PC-9 (cell line): ENCODE results near the gene NDUFAF2. TPM values are rescaled to one million over a fixed set of nuclear protein-coding genes. Genes with fewer than 3 reads are reported as not detected.

ENCODE experiments used
- BruUV-seq: library from RNA; stranded (reverse); fragments of 400-500 nt; replicated peaks from 2 replicates; lab custom pipeline; 2021; lab: Mats Ljungman, UMichigan
- CTCF ChIA-PET: fragments of 300-600 bp; sonication (Branson Sonifier 250); formaldehyde crosslinking; loops from one replicate; lab custom pipeline; 2022; ENCODE audit warnings: antibody characterized with exemption; lab: Charles Lee
- POLR2A ChIA-PET: fragments of 300-600 bp; sonication (Branson Sonifier 250); formaldehyde crosslinking; loops from one replicate; lab custom pipeline; 2022; ENCODE audit warnings: antibody characterized with exemption; ENCODE audit not compliant: unreplicated experiment; lab: Charles Lee
- DNase-seq, 2 experiments: peaks; one replicate each; pipeline versions ENCODE4 v3.0.0 to v3.0.0-alpha.2; 2015 to 2022; ENCODE audit warnings: mixed read lengths in 1 of 2
- H2AFZ ChIP-seq: fragments of 200-600 bp; sonication (generic); 2 replicates; pipeline ENCODE4 v1.8.1; 2017; ENCODE audit warnings: antibody characterized with exemption
- H3F3A ChIP-seq: fragments of 200-600 bp; sonication (generic); 2 replicates; pipeline ENCODE4 v1.8.1; 2017; ENCODE audit warnings: antibody characterized with exemption, mild to moderate bottlenecking, low read depth; ENCODE audit not compliant: insufficient read depth
- H3K27ac ChIP-seq: fragments of 200-600 bp; sonication (generic); 2 replicates; pipeline ENCODE4 v1.6.1; 2016; ENCODE audit warnings: mixed run types
- H3K27me3 ChIP-seq: fragments of 200-600 bp; sonication (generic); 2 replicates; pipeline ENCODE4 v1.6.1; 2016; ENCODE audit warnings: low read depth, mixed run types; ENCODE audit not compliant: insufficient read depth
- H3K36me3 ChIP-seq: fragments of 200-600 bp; sonication (generic); 2 replicates; pipeline ENCODE4 v1.6.1; 2016; ENCODE audit warnings: low read depth, mixed run types
- H3K4me1 ChIP-seq: fragments of 200-600 bp; sonication (generic); replicated peaks from 2 replicates; pipeline ENCODE4 v1.6.1; 2016; ENCODE audit warnings: mixed run types; ENCODE audit not compliant: insufficient read depth
- H3K4me2 ChIP-seq: fragments of 200-600 bp; sonication (generic); 2 replicates; pipeline ENCODE4 v1.6.1; 2017; ENCODE audit warnings: mixed run types
- H3K4me3 ChIP-seq: fragments of 200-600 bp; sonication (generic); 2 replicates; pipeline ENCODE4 v1.6.1; 2016; ENCODE audit warnings: mixed run types
- H3K79me2 ChIP-seq: fragments of 200-600 bp; sonication (generic); 2 replicates; pipeline ENCODE4 v1.6.1; 2017; ENCODE audit warnings: low read depth, mixed run types
- H3K9me2 ChIP-seq: fragments of 200-600 bp; sonication (generic); 2 replicates; pipeline ENCODE4 v1.8.1; 2017; ENCODE audit warnings: mild to moderate bottlenecking; ENCODE audit not compliant: insufficient read depth
- H3K9me3 ChIP-seq: fragments of 200-600 bp; sonication (generic); 2 replicates; pipeline ENCODE4 v1.8.1; 2016; ENCODE audit warnings: low read depth; ENCODE audit not compliant: insufficient read depth
- H4K20me1 ChIP-seq: fragments of 200-600 bp; sonication (generic); 2 replicates; pipeline ENCODE4 v1.8.1; 2017; ENCODE audit not compliant: insufficient read depth
- CTCF ChIP-seq: fragments of 200-600 bp; sonication (generic); conservative IDR thresholded peaks from 2 replicates; pipeline ENCODE4 v1.6.1; 2017; ENCODE audit warnings: mixed run types, antibody characterized with exemption, mild to moderate bottlenecking, moderate library complexity
- EZH2 ChIP-seq: fragments of 200-600 bp; sonication (generic); IDR thresholded peaks from 2 replicates; pipeline ENCODE4 v1.8.0; 2017; ENCODE audit warnings: antibody characterized with exemption, low read depth
- intact Hi-C: fragments of 100-400 bp; cut with micrococcal nuclease; formaldehyde crosslinking; loops from one replicate; pipeline ENCODE4 v1.10.0; 2022; ENCODE audit not compliant: unreplicated experiment
- total RNA-seq: library from RNA; stranded (reverse); gene quantifications from 2 replicates; pipeline ENCODE4 v1.2.3, GENCODE V29; 2021

Gene NDUFAF2
- total RNA-seq, 1 experiment from 2014 or later = 42.7 TPM

- ChIA-PET POLR2A (no interaction called here), CTCF (no interaction called here)
- Histone ChIP-seq H3K27ac (no peak overlapping the region), H3K79me2 (no peaks in the 10 kb centered on the region; the same call in 1 of the 2 replicates), H3K9me2 (0 out of 2 replicates have a peak, but pooled peaks cover 5% of the 10 kb centered on the region), H3K36me3 (no peaks in the 10 kb centered on the region), H4K20me1 (peaks cover 5% of the 10 kb centered on the region), H3K27me3 (no peaks in the 10 kb centered on the region), H2AFZ (no peak overlapping the region), H3F3A (no peaks in the 10 kb centered on the region), H3K4me1 (no peaks in the 10 kb centered on the region), H3K9me3 (no peaks in the 10 kb centered on the region), H3K4me2 (no peak overlapping the region), H3K4me3 (no peak overlapping the region)
- intact Hi-C loops = no loop called here
- no TSS peak for BruUV-seq
- TF ChIP-seq CTCF (no peak), EZH2 (no peak)
- no peak for DNase-seq
These were observed 59.4 kb downstream of the NDUFAF2 start for GRCh38 chr5:61004448-61004847.

- H3K9me2 ChIP-seq = no peaks in the 10 kb centered on the region
- ChIA-PET POLR2A (no interaction called here), CTCF (no interaction called here)
These were observed 64.9 kb downstream of the NDUFAF2 start for GRCh38 chr5:61009907-61010306.

GRCh38 chr5:61010467-61011454 lies 65.8 kb downstream of the NDUFAF2 start:
- intact Hi-C loops = no loop called here
- Histone ChIP-seq H3K9me2 (no peaks in the 10 kb centered on the region), H3K27me3 (no peaks in the 10 kb centered on the region), H3K4me1 (no peaks in the 10 kb centered on the region), H3F3A (no peaks in the 10 kb centered on the region), H3K36me3 (no peaks in the 10 kb centered on the region), H3K27ac (no peak overlapping the region), H3K9me3 (no peaks in the 10 kb centered on the region), H2AFZ (no peak overlapping the region), H3K79me2 (peaks cover 4% of the 10 kb centered on the region; the same call in 1 of the 2 replicates), H3K4me3 (no peak overlapping the region), H4K20me1 (peaks cover 9% of the 10 kb centered on the region; the same call in 1 of the 2 replicates), H3K4me2 (no peak overlapping the region)
- CTCF ChIA-PET = interaction anchor here (0.6 kb wide), 1 partner anchor 322 kb away, joined by 7 read pairs; no protein-coding TSS in a partner anchor
- TF ChIP-seq EZH2 (no peak), CTCF (no peak; the same call in 1 of the 2 replicates)
- POLR2A ChIA-PET = no interaction called here
- DNase-seq = no peak
- BruUV-seq = no TSS peak

More at GRCh38 chr5:61009907-61010306, 64.9 kb downstream of the NDUFAF2 start:
- Histone ChIP-seq H2AFZ (no peak overlapping the region), H4K20me1 (peaks cover 9% of the 10 kb centered on the region; the same call in 1 of the 2 replicates), H3K9me3 (no peaks in the 10 kb centered on the region), H3K4me2 (no peak overlapping the region), H3K4me3 (no peak overlapping the region), H3F3A (no peaks in the 10 kb centered on the region), H3K27ac (no peak overlapping the region), H3K36me3 (no peaks in the 10 kb centered on the region), H3K4me1 (no peaks in the 10 kb centered on the region), H3K79me2 (no peaks in the 10 kb centered on the region; the same call in 1 of the 2 replicates), H3K27me3 (no peaks in the 10 kb centered on the region)
- no TSS peak for BruUV-seq
- TF ChIP-seq EZH2 (no peak), CTCF (no peak)
- DNase-seq = no peak
- intact Hi-C loops = no loop called here
